OCI-LY3 (cell line): Measurements from ENCODE around the gene MBNL1.

Experiments used
- H2AFZ ChIP-seq: fragments of 200-600, 300-600 bp; shearing (Covaris generic); 2 replicates; pipeline ENCODE4 v1.6.0; 2014; ENCODE audit warnings: antibody characterized with exemption, low read depth, low read length
- H3K27ac ChIP-seq: fragments of 200-600, 300-600 bp; sonication (generic); 2 replicates; pipeline ENCODE4 v1.5.1; 2014; ENCODE audit warnings: mild to moderate bottlenecking, low read length, moderate library complexity, mixed read lengths
- H3K27me3 ChIP-seq: fragments of 200-600, 300-600 bp; sonication (generic); 2 replicates; pipeline ENCODE4 v1.6.1; 2014; ENCODE audit warnings: low read depth, low read length, mixed read lengths
- H3K36me3 ChIP-seq: fragments of 200-600, 300-600 bp; sonication (generic); replicated peaks from 2 replicates; pipeline ENCODE3; 2014; ENCODE audit warnings: low read depth, low read length, mixed read lengths
- H3K4me1 ChIP-seq: fragments of 300-600, 200-600 bp; sonication (generic); 2 replicates; pipeline ENCODE4 v1.6.1; 2014; ENCODE audit warnings: low read length, mixed read lengths
- H3K4me2 ChIP-seq: fragments of 200-600, 300-600 bp; sonication (generic); 2 replicates; pipeline ENCODE4 v1.6.1; 2014; ENCODE audit warnings: low read length, mixed read lengths
- H3K4me3 ChIP-seq: fragments of 300-600, 200-600 bp; sonication (generic); 2 replicates; pipeline ENCODE4 v1.5.1; 2014; ENCODE audit warnings: antibody characterized with exemption, mild to moderate bottlenecking, low read length, moderate library complexity
- H3K79me2 ChIP-seq: fragments of 300-600, 200-600 bp; shearing (Covaris generic); 2 replicates; pipeline ENCODE4 v1.6.1; 2014; ENCODE audit warnings: mild to moderate bottlenecking, low read length, mixed read lengths
- H3K9ac ChIP-seq: fragments of 300-600, 200-600 bp; shearing (Covaris generic); 2 replicates; pipeline ENCODE4 v1.6.0; 2014; ENCODE audit warnings: mild to moderate bottlenecking, low read length, moderate library complexity
- H3K9me3 ChIP-seq: fragments of 200-600, 300-600 bp; shearing (Covaris generic); 2 replicates; pipeline ENCODE4 v1.6.1; 2014; ENCODE audit warnings: low read length, mixed read lengths; ENCODE audit not compliant: insufficient read depth
- H4K20me1 ChIP-seq: fragments of 200-600, 300-600 bp; sonication (generic); 2 replicates; pipeline ENCODE4 v1.6.1; 2016; ENCODE audit warnings: low read length, mixed read lengths; ENCODE audit not compliant: insufficient read depth
- CTCF ChIP-seq: fragments of 200-600, 300-600 bp; sonication (generic); IDR thresholded peaks from 2 replicates; pipeline ENCODE4 v1.5.1; 2014; ENCODE audit warnings: antibody characterized with exemption, low read length, low read depth
- EZH2phosphoT487 ChIP-seq: fragments of 200-600 bp; shearing (Covaris generic); IDR thresholded peaks from 2 replicates; pipeline ENCODE4 v1.6.1; 2018; ENCODE audit warnings: antibody characterized with exemption, mixed run types, low read depth

Gene MBNL1

GRCh38 chr3:152457500-152458375 lies 189.0 kb downstream of the MBNL1 start:
- no peaks in the 10 kb centered on the region for H3K9me3 ChIP-seq
- H3K36me3 ChIP-seq = peaks cover 29% of the 10 kb centered on the region
- H3K79me2 ChIP-seq = peaks cover 3% of the 10 kb centered on the region; the same call in 1 of the 2 replicates
- no peaks in the 10 kb centered on the region for H3K27me3 ChIP-seq
- H3K27ac ChIP-seq = no peak overlapping the region
- no peak overlapping the region for H3K4me3 ChIP-seq
- H3K9ac ChIP-seq = no peak overlapping the region
- no peak overlapping the region for H3K4me2 ChIP-seq
- no peak for TF ChIP-seq EZH2phosphoT487
- no peak for TF ChIP-seq CTCF
- no peaks in the 10 kb centered on the region for H3K4me1 ChIP-seq
- H4K20me1 ChIP-seq = 0 out of 2 replicates have a peak, but pooled peaks cover 8% of the 10 kb centered on the region
- no peak overlapping the region for H2AFZ ChIP-seq

GRCh38 chr3:152458376-152459117 lies 189.8 kb downstream of the MBNL1 start:
- Histone ChIP-seq H3K36me3 (peaks cover 34% of the 10 kb centered on the region), H3K27ac (no peak overlapping the region), H3K4me3 (no peak overlapping the region), H3K27me3 (no peaks in the 10 kb centered on the region), H3K4me2 (no peak overlapping the region), H4K20me1 (0 out of 2 replicates have a peak, but pooled peaks cover 8% of the 10 kb centered on the region), H3K9me3 (no peaks in the 10 kb centered on the region), H3K4me1 (no peaks in the 10 kb centered on the region), H2AFZ (no peak overlapping the region), H3K79me2 (peaks cover 3% of the 10 kb centered on the region; the same call in 1 of the 2 replicates), H3K9ac (no peak overlapping the region)
- TF ChIP-seq EZH2phosphoT487 (no peak), CTCF (no peak)

DNA sequence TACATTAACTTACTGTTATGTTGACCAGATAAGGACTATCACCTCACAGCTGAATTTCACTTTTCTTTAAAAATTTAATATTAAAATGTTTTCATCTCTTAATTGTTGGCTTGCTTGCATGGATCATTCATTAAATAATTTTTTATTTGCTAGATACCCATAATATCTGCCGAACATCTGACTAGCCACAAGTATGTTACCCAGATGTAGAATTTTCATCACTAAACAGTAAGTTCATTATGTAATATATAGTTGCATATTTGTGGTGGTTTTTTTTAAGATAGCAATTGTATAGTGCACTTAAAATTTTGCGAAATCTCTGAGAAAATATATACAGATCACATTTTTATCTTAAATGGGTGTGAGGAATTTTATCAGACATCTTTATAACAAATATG lies 190.4 kb downstream of the MBNL1 start:
- H3K4me2 ChIP-seq = no peak overlapping the region
- no peak overlapping the region for H3K9ac ChIP-seq
- peaks cover 3% of the 10 kb centered on the region; the same call in 1 of the 2 replicates for H3K79me2 ChIP-seq
- peaks cover 36% of the 10 kb centered on the region for H3K36me3 ChIP-seq
- 0 out of 2 replicates have a peak, but pooled peaks cover 8% of the 10 kb centered on the region for H4K20me1 ChIP-seq
- H3K27me3 ChIP-seq = no peaks in the 10 kb centered on the region
- TF ChIP-seq EZH2phosphoT487 (no peak), CTCF (no peak)
- no peak overlapping the region for H3K4me3 ChIP-seq
- no peaks in the 10 kb centered on the region for H3K4me1 ChIP-seq
- no peak overlapping the region for H3K27ac ChIP-seq
- no peaks in the 10 kb centered on the region for H3K9me3 ChIP-seq
- no peak overlapping the region for H2AFZ ChIP-seq

- H3K4me2 ChIP-seq = no peak overlapping the region
- peaks cover 35% of the 10 kb centered on the region for H3K36me3 ChIP-seq
- TF ChIP-seq EZH2phosphoT487 (no peak), CTCF (no peak)
- H3K9me3 ChIP-seq = no peaks in the 10 kb centered on the region
- H4K20me1 ChIP-seq = 0 out of 2 replicates have a peak, but pooled peaks cover 6% of the 10 kb centered on the region
- no peak overlapping the region for H2AFZ ChIP-seq
- H3K27ac ChIP-seq = no peak overlapping the region
- H3K4me1 ChIP-seq = no peaks in the 10 kb centered on the region
- H3K9ac ChIP-seq = no peak overlapping the region
- H3K79me2 ChIP-seq = peaks cover 3% of the 10 kb centered on the region; the same call in 1 of the 2 replicates
- no peak overlapping the region for H3K4me3 ChIP-seq
- H3K27me3 ChIP-seq = no peaks in the 10 kb centered on the region
Measured at GRCh38 chr3:152459572-152459971, 190.8 kb downstream of the MBNL1 start.
